Measurements from ENCODE around the gene PDHX. TPM values are rescaled to one million over a fixed set of nuclear protein-coding genes. Genes with fewer than 3 reads are reported as not detected.
A peak's percentile ranks its signal among the peaks of the same experiment; 100 is the strongest.

PDHX gene
- polyA plus RNA-seq, 3 donors: 9.3 to 19.5 (median 17.5) TPM

- peak overlapping the region in 3 of 7 donors; percentile 21 to 83 (median 47) for H3K27ac Mint-ChIP-seq
- DNase-seq: peak in 2 of 3 donors; percentile 41 to 50
- H3K4me3 Mint-ChIP-seq: no peak overlapping the region
- H3K9me3 Mint-ChIP-seq: peaks cover 0 to 4% (median 2%) of the 10 kb centered on the region in 7 donors
- Histone ChIP-seq H3K9me3 (replicated peaks in 1 of 2; ENCODE audit: control insufficient read depth in 1 of 2, insufficient read depth in 1 of 2, low read length in 2 of 2) (no peaks in the 10 kb centered on the region), H3K9ac (ENCODE audit: insufficient read depth, low read length, poor library complexity, severe bottlenecking) (no peak overlapping the region), H3K4me3 (replicated peaks in 1 of 3; ENCODE audit: low read depth in 2 of 3, low read length in 3 of 3) (no peak overlapping the region), H3K4me1 (ENCODE audit: control insufficient read depth in 1 of 2, insufficient read depth in 2 of 2, low read length in 2 of 2) (peaks cover 45 to 52% of the 10 kb centered on the region in 2 donors), H3K27me3 (ENCODE audit: control insufficient read depth in 2 of 2, insufficient read depth in 2 of 2, low read length in 2 of 2) (no peaks in the 10 kb centered on the region), H3K79me2 (ENCODE audit: insufficient read depth, low read length) (no peaks in the 10 kb centered on the region), H3K4me2 (replicated peaks; ENCODE audit: extremely low read depth, low read length, poor library complexity, severe bottlenecking) (no peak overlapping the region), H3K27ac (ENCODE audit: low read depth in 1 of 2, low read length in 2 of 2) (no peak overlapping the region), H3K36me3 (replicated peaks in 1 of 2; ENCODE audit: control insufficient read depth in 1 of 2, insufficient read depth in 2 of 2, low read length in 2 of 2) (no peaks in the 10 kb centered on the region), H4K20me1 (ENCODE audit: insufficient read depth, low read length) (no peaks in the 10 kb centered on the region), H2AFZ (ENCODE audit: insufficient read depth, low read depth, low read length, poor library complexity, severe bottlenecking) (no peak overlapping the region)
- intact Hi-C loops (cut with micrococcal nuclease): no loop called here
- no peak for TF ChIP-seq CTCF (IDR thresholded peaks at IDR 0.05)
- peaks cover 0 to 6% (median 2%) of the 10 kb centered on the region in 3 donors for H3K27me3 Mint-ChIP-seq (ENCODE audit: low read depth in 3 of 3)
- peaks cover 44% of the 10 kb centered on the region for H3K4me1 Mint-ChIP-seq
- H3K36me3 Mint-ChIP-seq: peaks cover 0 to 2% of the 10 kb centered on the region in 2 donors
Measured at GRCh38 chr11:35042224-35042623, 125.8 kb downstream of the PDHX start.

DNA sequence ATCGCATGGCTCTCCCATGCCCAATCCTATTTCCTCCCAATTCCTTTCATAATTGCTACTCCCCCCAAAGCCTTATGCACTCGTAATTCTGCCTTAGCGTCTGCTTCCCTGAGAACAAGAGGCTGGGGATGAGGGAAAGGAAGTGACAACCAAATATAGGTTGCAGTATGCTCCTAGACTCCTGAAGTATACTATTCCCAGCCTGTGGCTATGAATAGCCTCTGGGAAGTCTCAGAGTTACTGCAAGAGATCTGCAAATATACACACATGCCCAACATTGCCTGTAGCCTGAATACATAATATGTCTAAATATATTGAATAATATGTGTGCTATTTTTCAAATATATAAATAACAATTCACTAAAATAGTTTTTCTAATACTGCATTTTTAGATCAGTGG lies 126.5 kb downstream of the PDHX start:
- Mint-ChIP-seq H3K27ac (no peak overlapping the region), H3K4me1 (peaks cover 51% of the 10 kb centered on the region), H3K9me3 (peaks cover 0 to 4% (median under 1%) of the 10 kb centered on the region in 7 donors), H3K4me3 (no peak overlapping the region), H3K36me3 (peaks cover under 1 to 2% of the 10 kb centered on the region in 2 donors), H3K27me3 (ENCODE audit: low read depth in 3 of 3) (peaks cover 0 to 6% (median 2%) of the 10 kb centered on the region in 3 donors)
- no peak overlapping the region for H3K27ac ChIP-seq (ENCODE audit: low read depth in 1 of 2, low read length in 2 of 2)
- no peak for TF ChIP-seq CTCF (IDR thresholded peaks at IDR 0.05)
- no peaks in the 10 kb centered on the region for H3K79me2 ChIP-seq (ENCODE audit: insufficient read depth, low read length)
- no CpG with 5 or more reads among the region's 3 CpGs for WGBS (ENCODE audit: insufficient coverage)
- H3K4me2 ChIP-seq (replicated peaks; ENCODE audit: extremely low read depth, low read length, poor library complexity, severe bottlenecking): no peak overlapping the region
- H4K20me1 ChIP-seq (ENCODE audit: insufficient read depth, low read length): no peaks in the 10 kb centered on the region
- intact Hi-C loops (cut with micrococcal nuclease): no loop called here
- no peak overlapping the region for H3K9ac ChIP-seq (ENCODE audit: insufficient read depth, low read length, poor library complexity, severe bottlenecking)
- no peaks in the 10 kb centered on the region for H3K27me3 ChIP-seq (ENCODE audit: control insufficient read depth in 2 of 2, insufficient read depth in 2 of 2, low read length in 2 of 2)
- no peak overlapping the region for H3K4me3 ChIP-seq (replicated peaks in 1 of 3; ENCODE audit: low read depth in 2 of 3, low read length in 3 of 3)
- H2AFZ ChIP-seq (ENCODE audit: insufficient read depth, low read depth, low read length, poor library complexity, severe bottlenecking): no peak overlapping the region
- H3K36me3 ChIP-seq (replicated peaks in 1 of 2; ENCODE audit: control insufficient read depth in 1 of 2, insufficient read depth in 2 of 2, low read length in 2 of 2): no peaks in the 10 kb centered on the region
- peaks cover 52 to 59% of the 10 kb centered on the region in 2 donors for H3K4me1 ChIP-seq (ENCODE audit: control insufficient read depth in 1 of 2, insufficient read depth in 2 of 2, low read length in 2 of 2)
- DNase-seq: no peak
- no peaks in the 10 kb centered on the region for H3K9me3 ChIP-seq (replicated peaks in 1 of 2; ENCODE audit: control insufficient read depth in 1 of 2, insufficient read depth in 1 of 2, low read length in 2 of 2)
